GM18519 (cell line): ENCODE data around the gene FCAR.
"Not testable (repeated sequence)": the region's sequence is repeated elsewhere in the genome, so short reads cannot be mapped to it uniquely, and the experiment has no call there.

Source experiments
- ATAC-seq: cut with Tn5 transposase; IDR thresholded peaks from one replicate; pipeline ENCODE4 v1.9.1; 2021; ENCODE audit warnings: mild to moderate bottlenecking, moderate library complexity; ENCODE audit not compliant: unreplicated experiment, low FRiP score

Gene FCAR

DNA sequence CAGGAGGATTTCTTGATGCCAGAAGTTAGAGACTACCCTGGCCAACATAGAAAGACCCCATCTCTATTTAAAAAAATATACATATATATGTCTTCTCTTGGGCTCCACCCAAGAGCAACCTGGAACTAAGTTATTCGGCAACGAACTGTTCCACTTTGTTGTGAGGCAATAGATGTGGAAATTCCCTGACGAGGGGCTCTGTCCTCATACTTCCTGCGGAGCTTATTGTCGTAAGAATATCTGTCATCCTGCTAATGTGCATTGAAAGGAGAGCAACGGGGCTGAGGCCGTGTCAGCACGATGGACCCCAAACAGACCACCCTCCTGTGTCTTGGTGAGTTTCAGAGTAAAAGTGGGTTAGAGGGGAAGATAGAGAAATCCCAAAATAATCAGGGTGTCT, at the start of gene FCAR:
TSS of gene FCAR (plus strand) at position 246 of the 400 bp plus-strand sequence. CDS start at position 301, 55 bp downstream.
- no peak for ATAC-seq

GRCh38 chr19:54824416-54824815, 49.6 kb upstream of the FCAR start:
- not testable (repeated sequence) for ATAC-seq

GRCh38 chr19:54825326-54825725, 48.7 kb upstream of the FCAR start:
- ATAC-seq = not testable (repeated sequence)

GRCh38 chr19:54828064-54828463, 46.0 kb upstream of the FCAR start:
- ATAC-seq = not testable (repeated sequence)

- ATAC-seq = not testable (repeated sequence)
Observed at GRCh38 chr19:54832496-54832895, 41.5 kb upstream of the FCAR start, which contains the start of gene KIR2DS4. KIR2DS4 (plus strand) TSS chr19:54832676.

DNA sequence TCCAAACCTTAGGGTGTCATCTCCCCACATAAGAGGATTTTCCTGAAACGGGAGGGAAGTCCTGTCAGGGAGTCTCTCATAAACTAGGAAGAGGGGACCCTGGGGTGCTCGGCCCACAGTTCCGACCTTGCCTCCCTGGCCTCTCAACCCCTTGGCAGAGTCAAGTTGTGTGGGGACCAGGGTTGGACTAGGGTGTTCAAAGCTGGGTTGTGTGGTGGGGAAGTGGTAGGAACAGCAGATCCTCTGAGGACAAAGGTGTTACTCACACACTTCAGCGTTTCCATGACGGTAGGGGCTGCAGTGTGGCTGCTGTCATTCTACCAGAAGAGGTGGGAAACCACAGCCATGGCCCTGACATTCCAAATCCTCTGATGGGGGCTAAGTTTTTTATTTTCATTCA, 38.9 kb upstream of the FCAR start:
- ATAC-seq = not testable (repeated sequence)

GRCh38 chr19:54837522-54837921, 36.5 kb upstream of the FCAR start:
- ATAC-seq = not testable (repeated sequence)

GRCh38 chr19:54843171-54843570, 30.9 kb upstream of the FCAR start:
- ATAC-seq = not testable (repeated sequence)

DNA sequence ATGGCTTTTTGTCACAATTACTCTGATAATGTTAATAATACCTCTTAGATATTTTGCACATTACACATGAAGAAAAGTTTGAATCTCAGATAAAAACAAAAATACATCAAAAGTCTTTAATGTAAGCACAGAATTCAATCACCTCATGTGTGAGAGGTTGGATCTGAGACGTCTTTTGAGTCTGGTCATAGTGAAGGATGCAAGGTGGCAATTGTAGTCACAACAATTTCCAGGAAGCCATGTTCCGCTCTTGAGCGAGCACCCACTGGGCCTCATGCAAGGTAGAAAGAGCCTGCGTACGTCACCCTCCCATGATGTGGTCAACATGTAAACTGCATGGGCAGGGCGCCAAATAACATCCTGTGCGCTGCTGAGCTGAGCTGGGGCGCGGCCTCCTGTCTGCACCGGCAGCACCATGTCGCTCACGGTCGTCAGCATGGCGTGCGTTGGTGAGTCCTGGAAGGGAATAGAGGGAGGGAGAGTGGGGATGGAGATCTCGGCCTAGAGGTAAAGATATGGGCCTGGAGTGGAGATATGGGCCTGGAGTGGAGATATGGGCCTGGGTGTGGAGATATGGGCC, 23.9 kb upstream of the FCAR start, which contains the start of gene KIR3DL2:
TSS of gene KIR3DL2 (plus strand) at position 383 of the 580 bp plus-strand sequence. CDS start at position 416, 33 bp downstream.
- not testable (repeated sequence) for ATAC-seq

- no peak for ATAC-seq
Observed at GRCh38 chr19:54850930-54851329, 23.1 kb upstream of the FCAR start.

- no peak for ATAC-seq
Observed at GRCh38 chr19:54851353-54851752, 22.7 kb upstream of the FCAR start.

DNA sequence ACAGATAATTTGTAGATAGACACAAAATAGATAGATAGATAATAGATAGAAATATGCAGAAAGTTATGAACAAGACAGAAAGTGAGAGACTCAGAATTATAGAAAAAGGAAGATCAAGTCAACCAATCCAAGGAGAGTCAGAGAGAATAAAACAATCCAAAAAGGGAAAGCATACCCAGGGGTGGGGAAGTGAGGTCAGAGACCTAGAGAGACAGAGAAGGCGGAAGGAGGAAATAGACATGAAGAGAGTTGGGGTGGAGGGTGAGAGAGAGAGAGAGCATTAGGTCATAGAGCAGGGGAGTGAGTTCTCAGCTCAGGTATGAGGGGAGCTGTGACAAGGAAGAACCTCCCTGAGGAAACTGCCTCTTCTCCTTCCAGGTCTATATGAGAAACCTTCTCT, 18.8 kb upstream of the FCAR start:
- not testable (repeated sequence) for ATAC-seq

DNA sequence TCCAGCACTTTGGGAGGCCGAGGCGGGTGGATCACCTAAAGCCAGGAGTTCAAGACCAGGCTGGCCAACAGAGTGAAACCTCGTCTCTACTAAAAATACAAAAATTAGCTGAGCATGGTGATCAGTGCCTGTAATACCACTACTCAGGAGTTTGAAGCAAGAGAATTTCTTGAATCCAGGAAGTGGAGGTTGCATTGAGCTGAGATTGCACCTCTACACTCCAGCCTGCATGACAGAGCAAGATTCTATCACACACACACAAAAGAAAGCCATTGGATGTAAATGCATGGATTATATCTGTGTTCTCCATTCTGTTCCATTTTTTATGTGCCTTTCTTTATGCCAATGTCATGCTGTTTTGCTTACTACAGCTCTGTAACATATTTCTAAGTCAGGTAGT, 15.6 kb upstream of the FCAR start:
- ATAC-seq = not testable (repeated sequence)

GRCh38 chr19:54859421-54859820, 14.6 kb upstream of the FCAR start:
- ATAC-seq = not testable (repeated sequence)

DNA sequence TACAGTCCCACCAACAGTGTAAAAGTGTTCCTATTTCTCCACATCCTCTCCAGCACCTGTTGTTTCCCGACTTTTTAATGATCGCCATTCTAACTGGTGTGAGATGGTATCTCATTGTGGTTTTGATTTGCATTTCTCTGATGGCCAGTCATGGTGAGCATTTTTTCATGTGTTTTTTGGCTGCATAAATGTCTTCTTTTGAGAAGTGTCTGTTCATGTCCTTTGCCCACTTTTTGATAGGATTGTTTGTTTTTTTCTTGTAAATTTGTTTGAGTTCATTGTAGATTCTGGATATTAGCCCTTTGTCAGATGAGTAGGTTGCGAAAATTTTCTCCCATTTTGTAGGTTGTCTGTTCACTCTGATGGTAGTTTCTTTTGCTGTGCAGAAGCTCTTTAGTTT, 10.6 kb upstream of the FCAR start:
- ATAC-seq = not testable (repeated sequence)

DNA sequence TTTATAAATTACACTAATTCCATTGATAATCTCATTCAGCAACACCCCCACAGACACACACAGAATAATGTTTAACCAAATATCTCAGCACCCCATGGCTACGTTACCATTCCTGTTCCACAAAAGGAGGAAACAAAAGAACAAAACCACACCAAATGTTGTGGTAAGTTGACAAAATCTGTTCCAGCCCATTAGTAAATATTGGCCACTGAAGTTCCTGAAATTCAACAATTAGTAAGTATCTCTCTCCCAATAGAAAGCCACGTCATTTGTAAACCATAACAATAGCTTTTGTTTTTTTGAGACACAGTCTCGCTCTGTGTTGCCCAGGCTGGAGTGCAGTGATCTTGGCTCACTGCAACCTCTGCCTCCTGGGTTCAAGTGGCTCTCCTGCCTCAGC, 2.3 kb upstream of the FCAR start:
- ATAC-seq = no peak

DNA sequence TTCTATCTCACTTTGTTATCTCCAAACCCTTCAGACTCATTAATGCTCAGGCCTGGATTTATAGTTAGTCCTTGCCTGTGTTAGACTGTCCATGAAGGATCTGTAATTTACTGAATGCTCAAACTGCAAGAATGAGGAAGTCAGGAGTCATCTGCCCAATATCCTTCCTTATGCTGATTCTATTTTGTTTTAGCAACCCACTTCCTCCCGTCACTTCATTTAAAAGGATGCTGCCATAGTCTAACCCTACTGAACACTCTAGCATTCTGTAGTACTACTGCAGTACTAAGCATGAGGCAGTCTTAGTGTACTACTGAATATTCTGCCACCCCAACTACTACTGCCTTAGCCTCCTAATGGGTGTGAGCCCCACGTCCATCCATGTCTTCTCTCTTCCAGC, 1.5 kb downstream of the FCAR start:
- no peak for ATAC-seq

GRCh38 chr19:54877471-54877870, 3.4 kb downstream of the FCAR start:
- ATAC-seq = no peak

DNA sequence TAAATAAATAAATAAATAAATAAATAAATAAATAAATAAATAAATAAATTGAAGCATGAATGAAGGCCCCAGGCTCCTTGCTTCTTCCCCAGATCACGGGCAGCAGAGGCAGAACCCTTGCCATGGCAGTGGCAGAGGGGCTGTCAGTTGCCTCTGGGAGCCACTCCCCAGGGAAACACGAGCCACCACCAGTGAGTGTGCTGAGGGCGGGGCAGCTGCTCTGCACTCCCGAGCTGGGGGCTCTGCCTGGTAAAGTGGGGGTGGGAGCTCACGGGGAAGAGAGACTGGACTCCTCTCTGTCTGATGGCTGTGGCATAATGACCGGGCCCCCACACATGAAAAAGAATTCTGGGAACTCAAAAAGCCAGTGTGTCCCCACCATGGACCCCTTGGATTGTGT, 7.8 kb downstream of the FCAR start:
- no peak for ATAC-seq

- no peak for ATAC-seq
Observed at GRCh38 chr19:54882758-54883157, 8.7 kb downstream of the FCAR start.

GRCh38 chr19:54883228-54883627, 9.2 kb downstream of the FCAR start:
- ATAC-seq = no peak

DNA sequence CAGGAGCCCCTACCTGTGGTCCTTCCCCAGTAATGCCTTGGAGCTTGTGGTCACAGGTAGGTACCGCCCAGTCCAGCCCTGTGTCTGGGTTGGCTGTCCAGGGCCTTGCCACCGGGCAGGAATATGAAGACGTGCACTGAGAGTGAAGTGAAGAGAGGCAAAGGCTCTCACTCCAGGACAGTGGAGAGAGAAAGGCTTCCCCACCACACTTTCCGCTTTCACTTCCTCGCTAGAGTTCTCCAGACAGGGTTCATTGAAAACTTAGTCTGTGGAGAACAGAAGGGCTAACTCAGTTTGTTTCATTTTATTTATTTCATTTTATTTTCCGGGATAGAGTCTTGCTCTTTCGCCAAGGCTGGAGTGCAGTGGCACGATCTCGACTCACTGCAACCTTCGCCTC, 14.2 kb downstream of the FCAR start:
- no peak for ATAC-seq

- no peak for ATAC-seq
Observed at GRCh38 chr19:54889566-54889965, 15.5 kb downstream of the FCAR start.
